NCI-H774 (cell line): ENCODE measurements around the gene PRR23E.

Experiments
- DNase-seq: peaks from one replicate; lab custom pipeline; 2025; lab: John Stamatoyannopoulos, UW

PRR23E gene

GRCh38 chr3:127209155-127209839 is 16.4 kb downstream of the PRR23E start:
- DNase-seq = no peak

- no peak for DNase-seq
These were observed 17.1 kb downstream of the PRR23E start for GRCh38 chr3:127209840-127210653.

GRCh38 chr3:127210654-127210943 is 17.7 kb downstream of the PRR23E start:
- no peak for DNase-seq

GRCh38 chr3:127211118-127212060 is 18.5 kb downstream of the PRR23E start:
- DNase-seq = no peak

GRCh38 chr3:127212231-127212630 is 19.3 kb downstream of the PRR23E start:
- no peak for DNase-seq

- no peak for DNase-seq
These were observed 19.8 kb downstream of the PRR23E start for GRCh38 chr3:127212711-127213110.

- no peak for DNase-seq
These were observed 20.5 kb downstream of the PRR23E start for GRCh38 chr3:127213381-127213918.

- no peak for DNase-seq
These were observed 22.0 kb downstream of the PRR23E start for GRCh38 chr3:127214975-127215374.

- no peak for DNase-seq
These were observed 22.9 kb downstream of the PRR23E start for GRCh38 chr3:127215714-127216414.

- no peak for DNase-seq
These were observed 23.7 kb downstream of the PRR23E start for GRCh38 chr3:127216415-127217261.

GRCh38 chr3:127217596-127218453 is 24.9 kb downstream of the PRR23E start:
- DNase-seq = no peak

GRCh38 chr3:127218454-127218922 is 25.6 kb downstream of the PRR23E start:
- no peak for DNase-seq

GRCh38 chr3:127220497-127220896 is 27.6 kb downstream of the PRR23E start:
- DNase-seq = no peak

GRCh38 chr3:127221037-127221436 is 28.1 kb downstream of the PRR23E start:
- no peak for DNase-seq

GRCh38 chr3:127221446-127222035 is 28.6 kb downstream of the PRR23E start:
- DNase-seq = no peak

GRCh38 chr3:127222163-127222562 is 29.2 kb downstream of the PRR23E start:
- no peak for DNase-seq

- no peak for DNase-seq
These were observed 29.7 kb downstream of the PRR23E start for GRCh38 chr3:127222664-127223063.

- DNase-seq = no peak
These were observed 31.2 kb downstream of the PRR23E start for GRCh38 chr3:127224118-127224517.

GRCh38 chr3:127226457-127226856 is 33.5 kb downstream of the PRR23E start:
- peak; percentile 7 for DNase-seq
